ENCODE data around the gene RALGDS.
"Not testable (repeated sequence)": the region's sequence is repeated elsewhere in the genome, so short reads cannot be mapped to it uniquely, and the experiment has no call there.

Gene RALGDS

GRCh38 chr9:133070985-133071384, 50.1 kb downstream of the RALGDS start:
- H3K4me3 Mint-ChIP-seq; H3K27me3 Mint-ChIP-seq; H3K9me3 Mint-ChIP-seq; H3K4me1 Mint-ChIP-seq (ENCODE audit: low read depth); H3K36me3 Mint-ChIP-seq (ENCODE audit: low read depth); H3K27ac Mint-ChIP-seq: not testable (repeated sequence)

- H3K27me3 Mint-ChIP-seq; H3K4me1 Mint-ChIP-seq (ENCODE audit: low read depth); H3K4me3 Mint-ChIP-seq: not testable (repeated sequence)
These were observed 50.5 kb downstream of the RALGDS start for GRCh38 chr9:133070500-133070961.

GRCh38 chr9:133068431-133068830, 52.6 kb downstream of the RALGDS start:
- not testable (repeated sequence) for H3K36me3 Mint-ChIP-seq (ENCODE audit: low read depth); H3K27ac Mint-ChIP-seq; H3K9me3 Mint-ChIP-seq; H3K4me3 Mint-ChIP-seq; H3K4me1 Mint-ChIP-seq (ENCODE audit: low read depth); H3K27me3 Mint-ChIP-seq

More at GRCh38 chr9:133070500-133070961, 50.5 kb downstream of the RALGDS start:
- not testable (repeated sequence) for H3K9me3 Mint-ChIP-seq; H3K36me3 Mint-ChIP-seq (ENCODE audit: low read depth); H3K27ac Mint-ChIP-seq

GRCh38 chr9:133067813-133068212, 53.2 kb downstream of the RALGDS start:
- H3K27me3 Mint-ChIP-seq: no peaks in the 10 kb centered on the region
- H3K4me1 Mint-ChIP-seq (ENCODE audit: low read depth): no peaks in the 10 kb centered on the region
- no peaks in the 10 kb centered on the region for H3K9me3 Mint-ChIP-seq
- H3K4me3 Mint-ChIP-seq: no peak overlapping the region
- H3K27ac Mint-ChIP-seq: no peak overlapping the region
- H3K36me3 Mint-ChIP-seq (ENCODE audit: low read depth): no peaks in the 10 kb centered on the region

- no peaks in the 10 kb centered on the region for H3K27me3 Mint-ChIP-seq
- no peaks in the 10 kb centered on the region for H3K36me3 Mint-ChIP-seq (ENCODE audit: low read depth)
- H3K27ac Mint-ChIP-seq: no peak overlapping the region
- no peaks in the 10 kb centered on the region for H3K4me1 Mint-ChIP-seq (ENCODE audit: low read depth)
- H3K9me3 Mint-ChIP-seq: no peaks in the 10 kb centered on the region
- no peak overlapping the region for H3K4me3 Mint-ChIP-seq
These were observed 54.0 kb downstream of the RALGDS start for GRCh38 chr9:133067006-133067405.

GRCh38 chr9:133066181-133066983, 54.7 kb downstream of the RALGDS start:
- Mint-ChIP-seq H3K4me1 (ENCODE audit: low read depth) (peaks cover 1% of the 10 kb centered on the region), H3K27me3 (no peaks in the 10 kb centered on the region), H3K4me3 (no peak overlapping the region), H3K36me3 (ENCODE audit: low read depth) (no peaks in the 10 kb centered on the region), H3K9me3 (no peaks in the 10 kb centered on the region), H3K27ac (no peak overlapping the region)

GRCh38 chr9:133065070-133065388, 56.0 kb downstream of the RALGDS start:
- H3K27ac Mint-ChIP-seq: no peak overlapping the region
- H3K36me3 Mint-ChIP-seq (ENCODE audit: low read depth): no peaks in the 10 kb centered on the region
- no peaks in the 10 kb centered on the region for H3K27me3 Mint-ChIP-seq
- H3K4me3 Mint-ChIP-seq: no peak overlapping the region
- H3K4me1 Mint-ChIP-seq (ENCODE audit: low read depth): peaks cover 12% of the 10 kb centered on the region
- H3K9me3 Mint-ChIP-seq: no peaks in the 10 kb centered on the region

- no peak overlapping the region for H3K4me3 Mint-ChIP-seq
- H3K27me3 Mint-ChIP-seq: no peaks in the 10 kb centered on the region
- no peaks in the 10 kb centered on the region for H3K36me3 Mint-ChIP-seq (ENCODE audit: low read depth)
- no peaks in the 10 kb centered on the region for H3K9me3 Mint-ChIP-seq
- peaks cover 17% of the 10 kb centered on the region for H3K4me1 Mint-ChIP-seq (ENCODE audit: low read depth)
- no peak overlapping the region for H3K27ac Mint-ChIP-seq
These were observed 56.6 kb downstream of the RALGDS start for GRCh38 chr9:133064241-133065069.

- Mint-ChIP-seq H3K27me3 (no peaks in the 10 kb centered on the region), H3K9me3 (no peaks in the 10 kb centered on the region), H3K4me1 (ENCODE audit: low read depth) (peaks cover 25% of the 10 kb centered on the region), H3K4me3 (no peak overlapping the region), H3K27ac (no peak overlapping the region), H3K36me3 (ENCODE audit: low read depth) (peaks cover 4% of the 10 kb centered on the region)
These were observed 57.4 kb downstream of the RALGDS start for GRCh38 chr9:133063500-133064231.

- H3K4me1 Mint-ChIP-seq (ENCODE audit: low read depth): peaks cover 30% of the 10 kb centered on the region
- H3K4me3 Mint-ChIP-seq: no peak overlapping the region
- peaks cover 9% of the 10 kb centered on the region for H3K36me3 Mint-ChIP-seq (ENCODE audit: low read depth)
- H3K9me3 Mint-ChIP-seq: no peaks in the 10 kb centered on the region
- no peaks in the 10 kb centered on the region for H3K27me3 Mint-ChIP-seq
- H3K27ac Mint-ChIP-seq: no peak overlapping the region
These were observed 57.9 kb downstream of the RALGDS start for GRCh38 chr9:133063159-133063499.

GRCh38 chr9:133062569-133062968, 58.5 kb downstream of the RALGDS start:
- Mint-ChIP-seq H3K4me1 (ENCODE audit: low read depth) (peaks cover 34% of the 10 kb centered on the region), H3K36me3 (ENCODE audit: low read depth) (peaks cover 13% of the 10 kb centered on the region)
- H3K9me3 Mint-ChIP-seq, H3K27me3 Mint-ChIP-seq, H3K4me3 Mint-ChIP-seq, H3K27ac Mint-ChIP-seq: not testable (repeated sequence)

GRCh38 chr9:133061764-133062145, 59.3 kb downstream of the RALGDS start, which contains the start of gene CEL:
TSS of gene CEL (plus strand) at chr9:133061981. CDS start at chr9:133062003, 22 bp downstream.
- H3K27ac Mint-ChIP-seq, H3K9me3 Mint-ChIP-seq, H3K4me3 Mint-ChIP-seq, H3K27me3 Mint-ChIP-seq: not testable (repeated sequence)
- peaks cover 35% of the 10 kb centered on the region for H3K4me1 Mint-ChIP-seq (ENCODE audit: low read depth)
- peaks cover 14% of the 10 kb centered on the region for H3K36me3 Mint-ChIP-seq (ENCODE audit: low read depth)

- H3K4me3 Mint-ChIP-seq, H3K9me3 Mint-ChIP-seq, H3K27ac Mint-ChIP-seq, H3K27me3 Mint-ChIP-seq: not testable (repeated sequence)
- Mint-ChIP-seq H3K36me3 (ENCODE audit: low read depth) (peaks cover 18% of the 10 kb centered on the region), H3K4me1 (ENCODE audit: low read depth) (peaks cover 40% of the 10 kb centered on the region)
These were observed 59.8 kb downstream of the RALGDS start for GRCh38 chr9:133061019-133061763.

- Mint-ChIP-seq H3K27me3 (no peaks in the 10 kb centered on the region), H3K4me1 (ENCODE audit: low read depth) (peaks cover 44% of the 10 kb centered on the region), H3K4me3 (no peak overlapping the region), H3K27ac (no peak overlapping the region), H3K36me3 (ENCODE audit: low read depth) (peaks cover 26% of the 10 kb centered on the region), H3K9me3 (no peaks in the 10 kb centered on the region)
These were observed 60.6 kb downstream of the RALGDS start for GRCh38 chr9:133060417-133060841.

All from stimulated activated naive CD8-positive, alpha-beta T cell treated with anti-CD3 and anti-CD28 coated beads, Interleukin-15, Interleukin-2, amounts not matched to agents 100 ng/mL and 50 ng/mL, for 24 hours (primary cell).